HL-60/S4 treated with phorbol 12-myristate 13-acetate at 8.2 ng/mL for 4 days and 3 days (cell line): ENCODE data around the gene SLC1A3.
"Not testable (repeated sequence)": the region's sequence is repeated elsewhere in the genome, so short reads cannot be mapped to it uniquely, and the experiment has no call there.

ENCODE experiments used
- in situ Hi-C: fragments of 300-500 bp; cut with MboI; formaldehyde crosslinking; loops from 2 replicates; pipeline ENCODE4 v1.15.0; 2022; ENCODE audit warnings: low sequenced_read_pairs

The SLC1A3 gene

GRCh38 chr5:36630201-36631145, 24.1 kb downstream of the SLC1A3 start:
- in situ Hi-C loops = no loop called here

- in situ Hi-C loops = no loop called here
Observed at GRCh38 chr5:36631154-36631553, 24.7 kb downstream of the SLC1A3 start.

- in situ Hi-C loops = no loop called here
Observed at GRCh38 chr5:36631620-36632362, 25.4 kb downstream of the SLC1A3 start.

GRCh38 chr5:36632363-36632664, 25.9 kb downstream of the SLC1A3 start:
- in situ Hi-C loops = no loop called here

GRCh38 chr5:36635721-36636390, 29.4 kb downstream of the SLC1A3 start:
- in situ Hi-C loops = no loop called here

GRCh38 chr5:36637101-36637500, 30.7 kb downstream of the SLC1A3 start:
- in situ Hi-C loops = no loop called here

- in situ Hi-C loops = no loop called here
Observed at GRCh38 chr5:36637516-36637915, 31.1 kb downstream of the SLC1A3 start.

GRCh38 chr5:36638056-36638455, 31.6 kb downstream of the SLC1A3 start:
- in situ Hi-C loops = no loop called here

- in situ Hi-C loops = no loop called here
Observed at GRCh38 chr5:36640949-36641348, 34.5 kb downstream of the SLC1A3 start.

- in situ Hi-C loops = no loop called here
Observed at GRCh38 chr5:36641431-36641830, 35.0 kb downstream of the SLC1A3 start.

GRCh38 chr5:36642089-36642488, 35.7 kb downstream of the SLC1A3 start:
- in situ Hi-C loops = no loop called here

GRCh38 chr5:36643162-36643561, 36.8 kb downstream of the SLC1A3 start:
- in situ Hi-C loops = no loop called here

- in situ Hi-C loops = not testable (repeated sequence)
Observed at GRCh38 chr5:36643841-36644240, 37.4 kb downstream of the SLC1A3 start.

GRCh38 chr5:36644727-36645126, 38.3 kb downstream of the SLC1A3 start:
- in situ Hi-C loops = no loop called here

- in situ Hi-C loops = no loop called here
Observed at GRCh38 chr5:36646100-36646499, 39.7 kb downstream of the SLC1A3 start.

GRCh38 chr5:36646507-36647023, 40.2 kb downstream of the SLC1A3 start:
- in situ Hi-C loops = no loop called here

GRCh38 chr5:36647046-36647445, 40.6 kb downstream of the SLC1A3 start:
- in situ Hi-C loops = no loop called here

GRCh38 chr5:36648426-36648825, 42.0 kb downstream of the SLC1A3 start:
- in situ Hi-C loops = no loop called here

GRCh38 chr5:36651761-36652685, 45.6 kb downstream of the SLC1A3 start:
- in situ Hi-C loops = no loop called here

- in situ Hi-C loops = no loop called here
Observed at GRCh38 chr5:36653044-36653705, 46.8 kb downstream of the SLC1A3 start.
